Keratinocyte (primary cell): Measurements from ENCODE around the gene SLC7A14. TPM values are rescaled to one million over a fixed set of nuclear protein-coding genes. Genes with fewer than 3 reads are reported as not detected.

Source experiments
- DNase-seq: peaks from one replicate; pipeline ENCODE4 v3.0.0-alpha.2; 2011; ENCODE audit warnings: low read depth, missing footprints, low spot score
- FAIRE-seq: peaks from 2 replicates; lab custom pipeline; 2011; peaks lifted over from hg19 to GRCh38; lab: Jason Lieb, UNC
- H2AFZ ChIP-seq: 2 replicates; pipeline ENCODE4 v1.6.0; 2012; ENCODE audit warnings: low read length, control low read depth, inconsistent platforms; ENCODE audit not compliant: control insufficient read depth
- H3K27ac ChIP-seq: 2 replicates; pipeline ENCODE4 v1.5.1; 2011; ENCODE audit warnings: low read length; ENCODE audit not compliant: control insufficient read depth, insufficient read depth
- H3K27me3 ChIP-seq: 3 replicates; pipeline ENCODE4 v1.6.0; 2011; ENCODE audit warnings: low read length; ENCODE audit not compliant: control insufficient read depth, insufficient read depth; ENCODE audit errors: extremely low read depth
- H3K36me3 ChIP-seq, 2 experiments: 2 replicates in 1 of 2; 3 replicates in 1 of 2; pipeline ENCODE4 v1.5.1; 2011; ENCODE audit warnings: low read length in 2 of 2, mild to moderate bottlenecking in 1 of 2; ENCODE audit not compliant: control insufficient read depth in 2 of 2, insufficient read depth in 2 of 2; ENCODE audit errors: extremely low read depth in 1 of 2
- H3K4me1 ChIP-seq: 3 replicates; pipeline ENCODE4 v1.5.1; 2011; ENCODE audit warnings: low read length; ENCODE audit not compliant: control insufficient read depth, insufficient read depth; ENCODE audit errors: extremely low read depth
- H3K4me2 ChIP-seq: 3 replicates; pipeline ENCODE4 v1.6.0; 2011; ENCODE audit warnings: low read depth, low read length; ENCODE audit not compliant: control insufficient read depth, insufficient read depth; ENCODE audit errors: extremely low read depth
- H3K4me3 ChIP-seq, 3 experiments: fragments of 200-600 bp in 1 of 3; sonication (generic) in 1 of 3; 2 replicates in 2 of 3; 3 replicates in 1 of 3; pipeline ENCODE4 v1.5.1; 2011 to 2016; ENCODE audit warnings: low read length in 3 of 3, mild to moderate bottlenecking in 3 of 3, control low read depth in 2 of 3, inconsistent platforms in 1 of 3, low read depth in 1 of 3, mixed read lengths in 1 of 3, mixed run types in 1 of 3, moderate library complexity in 1 of 3; ENCODE audit not compliant: control insufficient read depth in 2 of 3, insufficient read depth in 2 of 3; ENCODE audit errors: extremely low read depth in 1 of 3
- H3K79me2 ChIP-seq: 2 replicates; pipeline ENCODE4 v1.6.0; 2012; ENCODE audit warnings: low read length; ENCODE audit not compliant: control insufficient read depth, insufficient read depth
- H3K9ac ChIP-seq: 3 replicates; pipeline ENCODE4 v1.6.0; 2011; ENCODE audit warnings: low read length; ENCODE audit not compliant: control insufficient read depth, insufficient read depth; ENCODE audit errors: extremely low read depth
- H3K9me1 ChIP-seq: 3 replicates; pipeline ENCODE4 v1.6.0; 2011; ENCODE audit warnings: low read length; ENCODE audit not compliant: control insufficient read depth, insufficient read depth; ENCODE audit errors: extremely low read depth
- H3K9me3 ChIP-seq: 2 replicates; pipeline ENCODE4 v1.5.1; 2012; ENCODE audit warnings: low read depth, low read length; ENCODE audit not compliant: control insufficient read depth
- H4K20me1 ChIP-seq: 3 replicates; pipeline ENCODE4 v1.6.0; 2011; ENCODE audit warnings: low read length; ENCODE audit not compliant: control insufficient read depth, insufficient read depth; ENCODE audit errors: extremely low read depth
- CTCF ChIP-seq, 3 experiments: IDR thresholded peaks in 1 of 3; conservative IDR thresholded peaks in 1 of 3; optimal IDR thresholded peaks in 1 of 3; 2 replicates in 2 of 3; 3 replicates in 1 of 3; pipeline versions ENCODE3 to v1.5.1; 2011; ENCODE audit warnings: low read length in 3 of 3, mild to moderate bottlenecking in 3 of 3, moderate library complexity in 2 of 3, control low read depth in 1 of 3, inconsistent platforms in 1 of 3; ENCODE audit not compliant: insufficient read depth in 2 of 3; ENCODE audit errors: extremely low read depth in 1 of 3
- EZH2 ChIP-seq: IDR thresholded peaks from one replicate; pipeline ENCODE4 v1.6.1; 2012; ENCODE audit warnings: inconsistent platforms, mild to moderate bottlenecking, low read length, moderate library complexity
- dilution Hi-C: fragments of 300-500 bp; cut with MboI; formaldehyde crosslinking; loops from one replicate; pipeline ENCODE4 v1.7.0; 2020; ENCODE audit warnings: low sequenced_read_pairs; ENCODE audit not compliant: extremely low pct_ligation_motif_present
- polyA plus RNA-seq, 5 experiments: library from polyadenylated mRNA; depleted of rRNA in 3 of 5; stranded (reverse) in 3 of 5; stranded (forward) in 1 of 5; unstranded in 1 of 5; fragments of >200 nt; gene quantifications; 1 replicate in 1 of 5; 2 replicates in 3 of 5; 3 replicates in 1 of 5; pipeline versions ENCODE4 v1.2.1 to v1.2.3, GENCODE V29; 2011 to 2012; ENCODE audit warnings: missing spikeins in 2 of 5, low read depth in 1 of 5, low replicate concordance in 1 of 5

Gene SLC7A14
- polyA plus RNA-seq, 1 donor (not counting 4 experiments of a cell fraction or from before 2014, with no cell fraction given) = not detected

GRCh38 chr3:170528726-170529125, 57.1 kb downstream of the SLC7A14 start:
- Histone ChIP-seq H3K36me3 (no peaks in the 10 kb centered on the region), H3K9ac (no peak overlapping the region), H3K9me3 (no peaks in the 10 kb centered on the region), H3K4me1 (no peaks in the 10 kb centered on the region), H3K4me2 (no peak overlapping the region), H2AFZ (no peak overlapping the region), H3K9me1 (no peaks in the 10 kb centered on the region), H3K27me3 (no peaks in the 10 kb centered on the region), H3K4me3 (no peak overlapping the region), H4K20me1 (no peaks in the 10 kb centered on the region), H3K79me2 (no peaks in the 10 kb centered on the region), H3K27ac (no peak overlapping the region)
- dilution Hi-C loops = no loop called here
- no peak for TF ChIP-seq CTCF (optimal IDR thresholded peaks at IDR 0.05 in 1 of 3, IDR thresholded peaks at IDR 0.05 in 1 of 3, conservative IDR thresholded peaks at IDR 0.05 in 1 of 3; ENCODE audit: extremely low read depth in 1 of 3, insufficient read depth in 2 of 3, low read length in 3 of 3)
- no peak for TF ChIP-seq EZH2
- no peak for DNase-seq
- FAIRE-seq = no peak

GRCh38 chr3:170524073-170524472, 61.8 kb downstream of the SLC7A14 start:
- no peaks in the 10 kb centered on the region for H3K27me3 ChIP-seq
- no peaks in the 10 kb centered on the region for H3K79me2 ChIP-seq
- H3K9me1 ChIP-seq = no peaks in the 10 kb centered on the region
- FAIRE-seq (no peak), DNase-seq (no peak)
- H3K27ac ChIP-seq = no peak overlapping the region
- no peaks in the 10 kb centered on the region for H3K9me3 ChIP-seq
- TF ChIP-seq CTCF (optimal IDR thresholded peaks at IDR 0.05 in 1 of 3, IDR thresholded peaks at IDR 0.05 in 1 of 3, conservative IDR thresholded peaks at IDR 0.05 in 1 of 3; ENCODE audit: extremely low read depth in 1 of 3, insufficient read depth in 2 of 3, low read length in 3 of 3) = no peak
- no peak for TF ChIP-seq EZH2
- H2AFZ ChIP-seq = no peak overlapping the region
- no peak overlapping the region for H3K4me3 ChIP-seq
- no peaks in the 10 kb centered on the region for H4K20me1 ChIP-seq
- H3K4me1 ChIP-seq = no peaks in the 10 kb centered on the region
- H3K4me2 ChIP-seq = no peak overlapping the region
- dilution Hi-C loops = no loop called here
- H3K36me3 ChIP-seq = no peaks in the 10 kb centered on the region
- no peak overlapping the region for H3K9ac ChIP-seq
